Measurements from ENCODE around the gene SLC38A10. TPM values are rescaled to one million over a fixed set of nuclear protein-coding genes. Genes with fewer than 3 reads are reported as not detected.

Gene SLC38A10
- polyA plus RNA-seq, 1 donor (not counting 4 experiments of a cell fraction or from before 2014, with no cell fraction given): 16.8 TPM

GRCh38 chr17:81285179-81285878, 9.8 kb downstream of the SLC38A10 start:
- no peak overlapping the region for H3K27ac ChIP-seq (ENCODE audit: control insufficient read depth, insufficient read depth, low read length)
- no peaks in the 10 kb centered on the region for H3K9me1 ChIP-seq (ENCODE audit: control insufficient read depth, extremely low read depth, insufficient read depth, low read length)
- no peak overlapping the region for H2AFZ ChIP-seq (ENCODE audit: control insufficient read depth, low read length)
- dilution Hi-C loops (cut with MboI; ENCODE audit: extremely low pct_ligation_motif_present, low sequenced_read_pairs): no loop called here
- no peak overlapping the region for H3K4me3 ChIP-seq (ENCODE audit: control insufficient read depth in 2 of 3, extremely low read depth in 1 of 3, insufficient read depth in 2 of 3, low read depth in 1 of 3, low read length in 3 of 3)
- H3K4me1 ChIP-seq (ENCODE audit: control insufficient read depth, extremely low read depth, insufficient read depth, low read length): no peaks in the 10 kb centered on the region
- no peaks in the 10 kb centered on the region for H4K20me1 ChIP-seq (ENCODE audit: control insufficient read depth, extremely low read depth, insufficient read depth, low read length)
- peaks cover 19 to 26% of the 10 kb centered on the region in 2 experiments for H3K36me3 ChIP-seq (ENCODE audit: control insufficient read depth in 2 of 2, extremely low read depth in 1 of 2, insufficient read depth in 2 of 2, low read length in 2 of 2)
- H3K79me2 ChIP-seq (ENCODE audit: control insufficient read depth, insufficient read depth, low read length): peaks cover 28% of the 10 kb centered on the region
- FAIRE-seq (no peak), DNase-seq (ENCODE audit: low read depth, low spot score) (no peak)
- TF ChIP-seq EZH2 (IDR thresholded peaks at IDR 0.05; ENCODE audit: low read length) (no peak), CTCF (optimal IDR thresholded peaks at IDR 0.05 in 1 of 3, IDR thresholded peaks at IDR 0.05 in 1 of 3, conservative IDR thresholded peaks at IDR 0.05 in 1 of 3; ENCODE audit: extremely low read depth in 1 of 3, insufficient read depth in 2 of 3, low read length in 3 of 3) (no peak)
- H3K9me3 ChIP-seq (ENCODE audit: control insufficient read depth, low read depth, low read length): no peaks in the 10 kb centered on the region
- no peak overlapping the region for H3K9ac ChIP-seq (ENCODE audit: control insufficient read depth, extremely low read depth, insufficient read depth, low read length)
- no peaks in the 10 kb centered on the region for H3K27me3 ChIP-seq (ENCODE audit: control insufficient read depth, extremely low read depth, insufficient read depth, low read length)
- H3K4me2 ChIP-seq (ENCODE audit: control insufficient read depth, extremely low read depth, insufficient read depth, low read depth, low read length): no peak overlapping the region

GRCh38 chr17:81282876-81283275, 12.2 kb downstream of the SLC38A10 start:
- no peaks in the 10 kb centered on the region for H3K4me1 ChIP-seq (ENCODE audit: control insufficient read depth, extremely low read depth, insufficient read depth, low read length)
- no peaks in the 10 kb centered on the region for H4K20me1 ChIP-seq (ENCODE audit: control insufficient read depth, extremely low read depth, insufficient read depth, low read length)
- dilution Hi-C loops (cut with MboI; ENCODE audit: extremely low pct_ligation_motif_present, low sequenced_read_pairs): no loop called here
- no peaks in the 10 kb centered on the region for H3K9me3 ChIP-seq (ENCODE audit: control insufficient read depth, low read depth, low read length)
- peaks cover 15% of the 10 kb centered on the region for H3K79me2 ChIP-seq (ENCODE audit: control insufficient read depth, insufficient read depth, low read length)
- H3K36me3 ChIP-seq (ENCODE audit: control insufficient read depth in 2 of 2, extremely low read depth in 1 of 2, insufficient read depth in 2 of 2, low read length in 2 of 2): peaks cover 20 to 22% of the 10 kb centered on the region in 2 experiments
- no peak overlapping the region for H2AFZ ChIP-seq (ENCODE audit: control insufficient read depth, low read length)
- H3K27me3 ChIP-seq (ENCODE audit: control insufficient read depth, extremely low read depth, insufficient read depth, low read length): no peaks in the 10 kb centered on the region
- H3K4me2 ChIP-seq (ENCODE audit: control insufficient read depth, extremely low read depth, insufficient read depth, low read depth, low read length): no peak overlapping the region
- TF ChIP-seq EZH2 (IDR thresholded peaks at IDR 0.05; ENCODE audit: low read length) (no peak), CTCF (optimal IDR thresholded peaks at IDR 0.05 in 1 of 3, IDR thresholded peaks at IDR 0.05 in 1 of 3, conservative IDR thresholded peaks at IDR 0.05 in 1 of 3; ENCODE audit: extremely low read depth in 1 of 3, insufficient read depth in 2 of 3, low read length in 3 of 3) (no peak)
- no peaks in the 10 kb centered on the region for H3K9me1 ChIP-seq (ENCODE audit: control insufficient read depth, extremely low read depth, insufficient read depth, low read length)
- DNase-seq (ENCODE audit: low read depth, low spot score) (no peak), FAIRE-seq (no peak)
- H3K9ac ChIP-seq (ENCODE audit: control insufficient read depth, extremely low read depth, insufficient read depth, low read length): no peak overlapping the region
- H3K27ac ChIP-seq (ENCODE audit: control insufficient read depth, insufficient read depth, low read length): no peak overlapping the region
- H3K4me3 ChIP-seq (ENCODE audit: control insufficient read depth in 2 of 3, extremely low read depth in 1 of 3, insufficient read depth in 2 of 3, low read depth in 1 of 3, low read length in 3 of 3): no peak overlapping the region
